HCT116 (cell line): ENCODE results near the gene AK4.
A peak's percentile ranks its signal among the peaks of the same experiment; 100 is the strongest.

Experiments
- ELF1 ChIP-seq: IDR thresholded peaks from 2 replicates; pipeline ENCODE4 v1.6.1; 2012; ENCODE audit warnings: low read depth, borderline replicate concordance
- POLR2A ChIP-seq: IDR thresholded peaks from 2 replicates; pipeline ENCODE4 v1.7.0; 2011; ENCODE audit warnings: borderline replicate concordance; ENCODE audit not compliant: insufficient read depth, insufficient read length; ENCODE audit errors: extremely low read depth
- POLR2AphosphoS5 ChIP-seq: IDR thresholded peaks from 2 replicates; pipeline ENCODE4 v1.6.1; 2011; ENCODE audit warnings: mild to moderate bottlenecking, low read depth, low read length, moderate library complexity
- SP1 ChIP-seq: IDR thresholded peaks from 2 replicates; pipeline ENCODE4 v1.6.1; 2012; ENCODE audit warnings: low read depth
- TCF7L2 ChIP-seq: IDR thresholded peaks from 2 replicates; pipeline ENCODE4 v1.7.0; 2011; ENCODE audit warnings: borderline replicate concordance, inconsistent platforms; ENCODE audit not compliant: insufficient read depth, insufficient read length; ENCODE audit errors: extremely low read depth
- YY1 ChIP-seq: IDR thresholded peaks from 2 replicates; pipeline ENCODE4 v1.6.1; 2011; ENCODE audit warnings: low read length, low read depth, moderate library complexity, mild to moderate bottlenecking; ENCODE audit not compliant: insufficient replicate concordance; ENCODE audit errors: extremely low read depth
- TF ChIP-seq, protein P1 (sequence below), 3 experiments: fragments of 200-600 bp in 1 of 3; sonication (generic) in 1 of 3; IDR thresholded peaks in 2 of 3; conservative IDR thresholded peaks in 1 of 3; 2 replicates each; pipeline ENCODE4 v1.5.1; 2012 to 2017; ENCODE audit warnings: low read depth in 2 of 3, low read length in 2 of 3, antibody characterized with exemption in 1 of 3, borderline replicate concordance in 1 of 3, control low read depth in 1 of 3, mild to moderate bottlenecking in 1 of 3, mixed read lengths in 1 of 3, mixed run types in 1 of 3, moderate library complexity in 1 of 3; ENCODE audit not compliant: insufficient read depth in 1 of 3
- TF ChIP-seq, protein P2 (sequence below): IDR thresholded peaks from 2 replicates; pipeline ENCODE4 v1.6.1; 2012
- TF ChIP-seq, protein P3 (sequence below): IDR thresholded peaks from 2 replicates; pipeline ENCODE4 v1.6.1; 2011; ENCODE audit warnings: mild to moderate bottlenecking, low read length, moderate library complexity; ENCODE audit not compliant: insufficient replicate concordance; ENCODE audit errors: extremely low read depth
- TF ChIP-seq, protein P4 (sequence below): IDR thresholded peaks from 2 replicates; pipeline ENCODE4 v1.6.1; 2012
- TF ChIP-seq, protein P5 (sequence below): IDR thresholded peaks from 2 replicates; pipeline ENCODE4 v1.6.1; 2012; ENCODE audit warnings: low read depth

DNA sequence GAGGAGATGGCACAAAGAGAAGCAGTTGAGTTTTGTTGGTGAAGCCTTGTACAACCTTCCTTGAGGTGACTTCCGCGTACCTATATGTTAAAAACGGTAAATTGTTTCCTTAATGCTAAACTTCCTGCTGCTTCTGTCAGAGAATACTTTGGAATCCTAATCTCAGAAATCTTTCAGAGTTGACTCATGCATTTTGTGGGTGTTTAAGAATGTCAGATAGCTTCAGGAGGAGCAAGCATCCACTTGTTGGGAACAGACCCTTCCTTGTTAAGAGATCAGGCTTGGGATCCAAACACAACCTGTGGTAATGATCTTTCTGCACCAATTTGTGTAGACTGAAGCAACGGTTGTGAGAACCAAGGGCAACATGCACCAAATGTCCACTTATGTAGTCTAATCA is 29.5 kb downstream of the AK4 start:
- TF ChIP-seq, protein P1, sequence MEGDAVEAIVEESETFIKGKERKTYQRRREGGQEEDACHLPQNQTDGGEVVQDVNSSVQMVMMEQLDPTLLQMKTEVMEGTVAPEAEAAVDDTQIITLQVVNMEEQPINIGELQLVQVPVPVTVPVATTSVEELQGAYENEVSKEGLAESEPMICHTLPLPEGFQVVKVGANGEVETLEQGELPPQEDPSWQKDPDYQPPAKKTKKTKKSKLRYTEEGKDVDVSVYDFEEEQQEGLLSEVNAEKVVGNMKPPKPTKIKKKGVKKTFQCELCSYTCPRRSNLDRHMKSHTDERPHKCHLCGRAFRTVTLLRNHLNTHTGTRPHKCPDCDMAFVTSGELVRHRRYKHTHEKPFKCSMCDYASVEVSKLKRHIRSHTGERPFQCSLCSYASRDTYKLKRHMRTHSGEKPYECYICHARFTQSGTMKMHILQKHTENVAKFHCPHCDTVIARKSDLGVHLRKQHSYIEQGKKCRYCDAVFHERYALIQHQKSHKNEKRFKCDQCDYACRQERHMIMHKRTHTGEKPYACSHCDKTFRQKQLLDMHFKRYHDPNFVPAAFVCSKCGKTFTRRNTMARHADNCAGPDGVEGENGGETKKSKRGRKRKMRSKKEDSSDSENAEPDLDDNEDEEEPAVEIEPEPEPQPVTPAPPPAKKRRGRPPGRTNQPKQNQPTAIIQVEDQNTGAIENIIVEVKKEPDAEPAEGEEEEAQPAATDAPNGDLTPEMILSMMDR (IDR thresholded peaks at IDR 0.05 in 2 of 3, conservative IDR thresholded peaks at IDR 0.05 in 1 of 3; ENCODE audit: borderline replicate concordance in 1 of 3, insufficient read depth in 1 of 3, low read depth in 2 of 3, low read length in 2 of 3), result no peak
- TF ChIP-seq, protein P2, sequence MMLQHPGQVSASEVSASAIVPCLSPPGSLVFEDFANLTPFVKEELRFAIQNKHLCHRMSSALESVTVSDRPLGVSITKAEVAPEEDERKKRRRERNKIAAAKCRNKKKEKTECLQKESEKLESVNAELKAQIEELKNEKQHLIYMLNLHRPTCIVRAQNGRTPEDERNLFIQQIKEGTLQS, result no peak
- TF ChIP-seq POLR2AphosphoS5 (no peak), POLR2A (no peak), YY1 (no peak), ELF1 (no peak), SP1 (peak; percentile 76), TCF7L2 (no peak)
- TF ChIP-seq, protein P3, sequence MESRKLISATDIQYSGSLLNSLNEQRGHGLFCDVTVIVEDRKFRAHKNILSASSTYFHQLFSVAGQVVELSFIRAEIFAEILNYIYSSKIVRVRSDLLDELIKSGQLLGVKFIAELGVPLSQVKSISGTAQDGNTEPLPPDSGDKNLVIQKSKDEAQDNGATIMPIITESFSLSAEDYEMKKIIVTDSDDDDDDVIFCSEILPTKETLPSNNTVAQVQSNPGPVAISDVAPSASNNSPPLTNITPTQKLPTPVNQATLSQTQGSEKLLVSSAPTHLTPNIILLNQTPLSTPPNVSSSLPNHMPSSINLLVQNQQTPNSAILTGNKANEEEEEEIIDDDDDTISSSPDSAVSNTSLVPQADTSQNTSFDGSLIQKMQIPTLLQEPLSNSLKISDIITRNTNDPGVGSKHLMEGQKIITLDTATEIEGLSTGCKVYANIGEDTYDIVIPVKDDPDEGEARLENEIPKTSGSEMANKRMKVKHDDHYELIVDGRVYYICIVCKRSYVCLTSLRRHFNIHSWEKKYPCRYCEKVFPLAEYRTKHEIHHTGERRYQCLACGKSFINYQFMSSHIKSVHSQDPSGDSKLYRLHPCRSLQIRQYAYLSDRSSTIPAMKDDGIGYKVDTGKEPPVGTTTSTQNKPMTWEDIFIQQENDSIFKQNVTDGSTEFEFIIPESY, result no peak
- TF ChIP-seq, protein P4, sequence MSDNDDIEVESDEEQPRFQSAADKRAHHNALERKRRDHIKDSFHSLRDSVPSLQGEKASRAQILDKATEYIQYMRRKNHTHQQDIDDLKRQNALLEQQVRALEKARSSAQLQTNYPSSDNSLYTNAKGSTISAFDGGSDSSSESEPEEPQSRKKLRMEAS, result 0 out of 2 replicates have a peak, but pooled peaks have one; percentile 30
- TF ChIP-seq, protein P5, sequence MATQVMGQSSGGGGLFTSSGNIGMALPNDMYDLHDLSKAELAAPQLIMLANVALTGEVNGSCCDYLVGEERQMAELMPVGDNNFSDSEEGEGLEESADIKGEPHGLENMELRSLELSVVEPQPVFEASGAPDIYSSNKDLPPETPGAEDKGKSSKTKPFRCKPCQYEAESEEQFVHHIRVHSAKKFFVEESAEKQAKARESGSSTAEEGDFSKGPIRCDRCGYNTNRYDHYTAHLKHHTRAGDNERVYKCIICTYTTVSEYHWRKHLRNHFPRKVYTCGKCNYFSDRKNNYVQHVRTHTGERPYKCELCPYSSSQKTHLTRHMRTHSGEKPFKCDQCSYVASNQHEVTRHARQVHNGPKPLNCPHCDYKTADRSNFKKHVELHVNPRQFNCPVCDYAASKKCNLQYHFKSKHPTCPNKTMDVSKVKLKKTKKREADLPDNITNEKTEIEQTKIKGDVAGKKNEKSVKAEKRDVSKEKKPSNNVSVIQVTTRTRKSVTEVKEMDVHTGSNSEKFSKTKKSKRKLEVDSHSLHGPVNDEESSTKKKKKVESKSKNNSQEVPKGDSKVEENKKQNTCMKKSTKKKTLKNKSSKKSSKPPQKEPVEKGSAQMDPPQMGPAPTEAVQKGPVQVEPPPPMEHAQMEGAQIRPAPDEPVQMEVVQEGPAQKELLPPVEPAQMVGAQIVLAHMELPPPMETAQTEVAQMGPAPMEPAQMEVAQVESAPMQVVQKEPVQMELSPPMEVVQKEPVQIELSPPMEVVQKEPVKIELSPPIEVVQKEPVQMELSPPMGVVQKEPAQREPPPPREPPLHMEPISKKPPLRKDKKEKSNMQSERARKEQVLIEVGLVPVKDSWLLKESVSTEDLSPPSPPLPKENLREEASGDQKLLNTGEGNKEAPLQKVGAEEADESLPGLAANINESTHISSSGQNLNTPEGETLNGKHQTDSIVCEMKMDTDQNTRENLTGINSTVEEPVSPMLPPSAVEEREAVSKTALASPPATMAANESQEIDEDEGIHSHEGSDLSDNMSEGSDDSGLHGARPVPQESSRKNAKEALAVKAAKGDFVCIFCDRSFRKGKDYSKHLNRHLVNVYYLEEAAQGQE, result no peak
